Lower leg skin (tissue), 4 donors: Measurements from ENCODE around the gene CYP27A1. TPM values are rescaled to one million over a fixed set of nuclear protein-coding genes. Genes with fewer than 3 reads are reported as not detected.

Experiments
- DNase-seq, 2 donors: peaks; one replicate each; pipeline ENCODE4 v3.0.0-alpha.2; 2019; ENCODE audit warnings: low spot score in 2 of 2
- H3K4me3 ChIP-seq: fragments of 200-600 bp; sonication (generic); 2 replicates; pipeline ENCODE4 v1.5.1; 2017; ENCODE audit warnings: mild to moderate bottlenecking, low read depth; ENCODE audit not compliant: poor library complexity, severe bottlenecking
- POLR2A ChIP-seq, 2 donors: fragments of 450-650 bp; IDR thresholded peaks; one replicate each; pipeline ENCODE4 v1.6.1; 2016 to 2017; ENCODE audit warnings: antibody characterized with exemption in 2 of 2, mild to moderate bottlenecking in 1 of 2, moderate library complexity in 1 of 2
- WGBS, 2 donors: methylation state at CpG; one replicate each; pipeline ENCODE4 v1.1.5; 2018; 5-methylcytosine and 5-hydroxymethylcytosine counted together
- intact Hi-C: fragments of 100-400 bp; cut with DNase I; formaldehyde crosslinking; loops from one replicate; pipeline ENCODE4 v1.15.0; 2023; ENCODE audit warnings: low total_unique reads
- total RNA-seq, 4 donors: library from RNA; depleted of rRNA; stranded (reverse); fragments of >200 nt; gene quantifications; one replicate each; pipeline ENCODE4 v1.1.0, GENCODE V29; 2016
- TF ChIP-seq, protein P1 (sequence below), 3 donors: fragments of 450-650 bp; IDR thresholded peaks; one replicate each; pipeline ENCODE4 v1.5.1; 2016; ENCODE audit warnings: antibody characterized with exemption in 3 of 3, mild to moderate bottlenecking in 3 of 3, moderate library complexity in 2 of 3

Gene CYP27A1
- total RNA-seq, 4 donors from 2014 or later, result 12.9 to 35.2 (median 21.8) TPM

DNA sequence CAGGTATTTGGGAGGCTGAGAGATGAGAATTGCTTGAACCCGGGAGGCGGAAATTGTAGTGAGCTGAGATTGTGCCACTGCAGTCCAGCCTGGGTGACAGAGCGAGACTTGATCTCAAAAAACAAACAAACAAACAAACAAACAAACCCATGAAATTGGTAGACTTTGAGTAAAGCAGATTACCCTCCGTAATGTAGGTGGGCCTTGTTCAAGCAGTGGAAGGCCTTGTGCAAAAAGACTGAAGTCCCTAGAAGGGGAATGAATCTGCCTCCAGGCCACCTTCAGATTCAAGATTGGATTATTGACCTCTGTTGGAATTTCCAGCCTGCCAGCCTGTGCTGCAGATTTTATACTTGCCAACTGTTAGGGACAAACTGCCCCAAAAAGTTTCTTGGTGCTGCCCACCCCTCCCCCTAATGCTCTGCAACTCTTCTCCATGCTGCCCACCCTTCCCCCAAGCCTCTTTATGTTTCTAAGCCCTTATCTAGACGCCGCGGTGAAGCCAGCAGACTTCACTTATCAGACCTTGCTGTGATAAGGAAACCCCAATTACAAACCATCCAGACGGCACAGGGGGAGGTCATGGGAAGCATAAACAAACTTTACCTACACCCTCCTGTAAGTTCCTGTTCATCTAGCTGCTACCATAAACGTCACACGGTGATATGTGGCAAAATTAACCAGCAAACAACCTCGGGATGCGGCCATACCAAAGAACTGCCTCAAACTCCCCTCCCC lies 17.0 kb downstream of the CYP27A1 start:
- DNase-seq, result peak in 1 of 2 donors; percentile 52
- intact Hi-C loops, result no loop called here
- no peak for TF ChIP-seq POLR2A (IDR thresholded peaks at IDR 0.05)
- TF ChIP-seq, protein P1, sequence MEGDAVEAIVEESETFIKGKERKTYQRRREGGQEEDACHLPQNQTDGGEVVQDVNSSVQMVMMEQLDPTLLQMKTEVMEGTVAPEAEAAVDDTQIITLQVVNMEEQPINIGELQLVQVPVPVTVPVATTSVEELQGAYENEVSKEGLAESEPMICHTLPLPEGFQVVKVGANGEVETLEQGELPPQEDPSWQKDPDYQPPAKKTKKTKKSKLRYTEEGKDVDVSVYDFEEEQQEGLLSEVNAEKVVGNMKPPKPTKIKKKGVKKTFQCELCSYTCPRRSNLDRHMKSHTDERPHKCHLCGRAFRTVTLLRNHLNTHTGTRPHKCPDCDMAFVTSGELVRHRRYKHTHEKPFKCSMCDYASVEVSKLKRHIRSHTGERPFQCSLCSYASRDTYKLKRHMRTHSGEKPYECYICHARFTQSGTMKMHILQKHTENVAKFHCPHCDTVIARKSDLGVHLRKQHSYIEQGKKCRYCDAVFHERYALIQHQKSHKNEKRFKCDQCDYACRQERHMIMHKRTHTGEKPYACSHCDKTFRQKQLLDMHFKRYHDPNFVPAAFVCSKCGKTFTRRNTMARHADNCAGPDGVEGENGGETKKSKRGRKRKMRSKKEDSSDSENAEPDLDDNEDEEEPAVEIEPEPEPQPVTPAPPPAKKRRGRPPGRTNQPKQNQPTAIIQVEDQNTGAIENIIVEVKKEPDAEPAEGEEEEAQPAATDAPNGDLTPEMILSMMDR (IDR thresholded peaks at IDR 0.05), result no peak
- no peak overlapping the region for H3K4me3 ChIP-seq
- 64 to 66% methylated on average over 12 of the region's 12 CpGs for WGBS, 2 donors

DNA sequence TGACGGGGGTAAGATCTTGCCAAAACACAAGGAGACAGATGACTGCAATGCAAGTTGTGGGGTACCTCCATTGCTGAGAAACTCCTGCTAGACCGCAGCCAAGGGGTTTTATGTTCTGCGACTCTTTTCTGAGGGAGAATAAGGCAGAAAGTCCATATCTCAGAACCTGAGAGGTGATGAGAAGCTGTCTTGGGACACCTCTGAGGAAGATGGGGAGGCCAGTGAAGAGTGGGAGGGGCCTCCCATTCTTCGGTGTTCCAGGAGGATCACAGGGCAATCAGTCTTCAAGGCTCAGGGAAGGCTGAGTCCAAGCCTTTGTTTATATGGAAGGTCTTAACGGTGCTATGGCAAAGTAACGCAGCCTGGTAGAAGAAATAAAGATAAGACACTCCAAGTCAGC lies 18.0 kb downstream of the CYP27A1 start:
- H3K4me3 ChIP-seq, result no peak overlapping the region
- intact Hi-C loops, result no loop called here
- TF ChIP-seq, protein P1 (IDR thresholded peaks at IDR 0.05), result no peak
- TF ChIP-seq POLR2A (IDR thresholded peaks at IDR 0.05), result no peak
- DNase-seq, result no peak
- WGBS, 2 donors, result 58 to 61% methylated on average over 6 of the region's 6 CpGs

DNA sequence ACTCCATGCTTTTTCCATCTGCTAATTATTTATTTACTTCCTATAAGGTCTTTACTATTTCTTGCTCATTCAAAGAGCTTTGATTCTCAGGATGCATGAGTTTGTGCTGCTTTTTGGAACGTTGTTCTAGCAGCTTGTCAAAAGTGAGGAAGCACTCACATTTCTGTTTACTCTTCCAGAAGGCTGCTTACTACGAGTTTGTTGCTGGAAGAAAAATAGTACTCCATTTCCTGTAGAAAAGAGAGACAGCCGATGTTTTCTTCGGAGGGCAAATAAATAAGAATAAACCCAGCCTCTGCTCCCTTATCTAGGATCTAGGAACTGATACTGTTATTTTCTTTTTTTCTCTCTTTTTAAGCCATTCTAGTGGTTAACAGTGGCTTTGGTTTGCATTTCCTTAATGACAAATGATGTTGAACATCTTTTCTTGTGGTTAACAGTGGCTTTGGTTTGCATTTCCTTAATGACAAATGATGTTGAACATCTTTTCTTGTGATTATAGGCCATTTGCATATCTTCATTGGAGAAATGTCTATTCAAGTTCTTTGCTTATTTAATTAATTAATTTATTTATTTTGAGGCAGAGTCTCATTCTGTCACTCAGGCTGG lies 20.5 kb downstream of the CYP27A1 start:
- intact Hi-C loops, result no loop called here
- no peak for DNase-seq
- TF ChIP-seq POLR2A (IDR thresholded peaks at IDR 0.05), result no peak
- TF ChIP-seq, protein P1 (IDR thresholded peaks at IDR 0.05), result no peak
- no peak overlapping the region for H3K4me3 ChIP-seq
- 50 to 57% methylated on average over 4 of the region's 4 CpGs for WGBS, 2 donors

DNA sequence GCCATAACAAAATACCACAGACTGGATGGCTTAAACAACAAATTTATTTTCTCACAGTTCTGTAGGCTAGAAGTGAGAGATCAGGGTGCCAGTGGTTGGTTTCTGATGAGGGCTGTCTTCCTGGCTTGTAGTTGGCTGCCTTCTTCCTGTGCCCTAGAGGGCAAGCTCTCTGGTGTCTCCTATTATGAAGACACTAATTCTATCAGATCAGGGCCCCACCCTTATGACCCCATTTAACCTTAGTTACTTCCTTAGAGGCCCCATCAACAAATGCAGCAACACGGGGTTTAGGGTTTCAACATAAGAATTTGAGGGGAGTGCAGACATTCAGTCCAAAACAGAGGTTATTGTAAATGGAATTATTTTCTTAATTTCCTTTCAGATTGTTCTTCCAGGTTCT lies 22.9 kb downstream of the CYP27A1 start:
- intact Hi-C loops, result no loop called here
- no peak for DNase-seq
- WGBS, 2 donors, result 92 to 93% methylated on average over 1 of the region's 1 CpG
- H3K4me3 ChIP-seq, result no peak overlapping the region
- TF ChIP-seq, protein P1 (IDR thresholded peaks at IDR 0.05), result no peak
- TF ChIP-seq POLR2A (IDR thresholded peaks at IDR 0.05), result no peak

DNA sequence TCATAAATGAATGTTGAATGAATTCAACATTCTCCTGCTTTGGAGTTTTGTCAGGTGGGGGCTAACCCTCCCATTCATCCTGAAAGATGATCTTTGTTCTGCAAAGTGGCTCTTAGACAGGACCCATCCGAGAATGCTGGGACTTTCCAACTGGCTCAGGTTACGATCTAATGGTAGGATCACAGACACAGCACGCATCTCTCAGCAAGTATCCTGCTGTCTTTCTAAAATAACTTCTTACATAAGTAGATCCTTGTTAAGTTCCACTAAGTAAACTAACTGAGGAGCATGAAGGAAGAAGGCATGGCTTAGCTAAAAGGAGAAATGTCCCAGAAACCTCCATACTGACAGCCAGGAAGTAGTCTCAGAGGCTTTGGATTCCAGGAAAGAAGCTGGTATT lies 23.7 kb downstream of the CYP27A1 start:
- no peak for DNase-seq
- no peak for TF ChIP-seq POLR2A (IDR thresholded peaks at IDR 0.05)
- TF ChIP-seq, protein P1 (IDR thresholded peaks at IDR 0.05), result no peak
- no peak overlapping the region for H3K4me3 ChIP-seq
- intact Hi-C loops, result no loop called here
- WGBS, 2 donors, result 24 to 38% methylated on average over 3 of the region's 3 CpGs
